OCI-LY7 (cell line): ENCODE measurements around the gene TMEM217. TPM values are rescaled to one million over a fixed set of nuclear protein-coding genes. Genes with fewer than 3 reads are reported as not detected.
A peak's percentile ranks its signal among the peaks of the same experiment; 100 is the strongest.

Source experiments
- BruUV-seq: library from RNA; stranded (reverse); fragments of 400-500 nt; replicated peaks from 2 replicates; lab custom pipeline; 2021; lab: Mats Ljungman, UMichigan
- CTCF ChIA-PET: fragments of 300-600 bp; sonication (Branson Sonifier 250); formaldehyde crosslinking; loops from one replicate; lab custom pipeline; 2022; ENCODE audit warnings: antibody characterized with exemption; ENCODE audit not compliant: unreplicated experiment; lab: Charles Lee
- POLR2A ChIA-PET: fragments of 300-600 bp; sonication (Branson Sonifier 250); formaldehyde crosslinking; loops from one replicate; lab custom pipeline; 2022; ENCODE audit warnings: antibody characterized with exemption; lab: Charles Lee
- DNase-seq: peaks from one replicate; pipeline ENCODE4 v3.0.0-alpha.2; 2015; ENCODE audit warnings: low spot score
- H2AFZ ChIP-seq: fragments of 200-600 bp; sonication (generic), shearing (Covaris generic); 2 replicates; pipeline ENCODE4 v1.6.1; 2014; ENCODE audit warnings: mild to moderate bottlenecking, antibody characterized with exemption, low read length, moderate library complexity
- H3K27ac ChIP-seq: fragments of 200-600 bp; sonication (generic); 2 replicates; pipeline ENCODE4 v1.5.1; 2014; ENCODE audit warnings: mixed run types, low read depth, mild to moderate bottlenecking, moderate library complexity, low read length, inconsistent platforms; ENCODE audit not compliant: poor library complexity, severe bottlenecking
- H3K36me3 ChIP-seq: fragments of 200-600 bp; sonication (generic); 2 replicates; pipeline ENCODE4 v1.6.1; 2014; ENCODE audit warnings: mild to moderate bottlenecking, antibody characterized with exemption, low read length, moderate library complexity, mixed read lengths; ENCODE audit not compliant: insufficient read depth
- H3K4me1 ChIP-seq: fragments of 200-600 bp; sonication (generic); 2 replicates; pipeline ENCODE4 v1.5.1; 2014; ENCODE audit warnings: mild to moderate bottlenecking, low read length; ENCODE audit not compliant: insufficient read depth, poor library complexity, severe bottlenecking
- H3K4me2 ChIP-seq: fragments of 200-600 bp; sonication (generic); 2 replicates; pipeline ENCODE4 v1.6.1; 2014; ENCODE audit warnings: mild to moderate bottlenecking, low read length
- H3K4me3 ChIP-seq: fragments of 200-600 bp; sonication (generic); 2 replicates; pipeline ENCODE4 v1.5.1; 2014; ENCODE audit warnings: mild to moderate bottlenecking, low read depth, low read length; ENCODE audit not compliant: poor library complexity, severe bottlenecking
- H3K79me2 ChIP-seq: fragments of 200-600 bp; sonication (generic); 2 replicates; pipeline ENCODE4 v1.6.1; 2016; ENCODE audit warnings: low read depth, mild to moderate bottlenecking, low read length, moderate library complexity, mixed read lengths; ENCODE audit not compliant: insufficient read depth
- H3K9me2 ChIP-seq: fragments of 200-600 bp; sonication (generic); 2 replicates; pipeline ENCODE4 v1.6.1; 2016; ENCODE audit warnings: mild to moderate bottlenecking, low read length, mixed read lengths; ENCODE audit not compliant: insufficient read depth
- H3K9me3 ChIP-seq: fragments of 200-600 bp; sonication (generic); 2 replicates; pipeline ENCODE4 v1.6.1; 2014; ENCODE audit warnings: mild to moderate bottlenecking, mixed run types, low read length, mixed read lengths
- H4K20me1 ChIP-seq: fragments of 200-600 bp; sonication (generic); 2 replicates; pipeline ENCODE4 v1.6.1; 2014; ENCODE audit warnings: mild to moderate bottlenecking, antibody characterized with exemption, low read length, moderate library complexity, mixed read lengths; ENCODE audit not compliant: insufficient read depth
- EZH2phosphoT487 ChIP-seq: fragments of 200-600 bp; sonication (generic); IDR thresholded peaks from 2 replicates; pipeline ENCODE4 v1.6.1; 2018; ENCODE audit warnings: low read depth, borderline replicate concordance, mild to moderate bottlenecking, mixed run types, antibody characterized with exemption, low read length, moderate library complexity, mixed read lengths
- intact Hi-C: fragments of 100-400 bp; cut with micrococcal nuclease; formaldehyde crosslinking; loops from one replicate; pipeline ENCODE4 v1.10.0; 2022; ENCODE audit not compliant: unreplicated experiment
- total RNA-seq, 2 experiments: library from RNA; depleted of rRNA in 1 of 2; stranded (reverse); fragments of >200 nt in 1 of 2; shearing (Covaris generic) in 1 of 2; gene quantifications; 2 replicates each; pipeline ENCODE4 v1.2.3, GENCODE V29; 2014 to 2022
- TF ChIP-seq, protein P1 (sequence below): fragments of 200-600 bp; sonication (generic); conservative IDR thresholded peaks from 2 replicates; pipeline ENCODE4 v1.5.1; 2014; ENCODE audit warnings: mild to moderate bottlenecking, antibody characterized with exemption, low read length, moderate library complexity, mixed read lengths

The TMEM217 gene
- total RNA-seq, 2 experiments from 2014 or later = 0.34 TPM; not detected in 1

DNA sequence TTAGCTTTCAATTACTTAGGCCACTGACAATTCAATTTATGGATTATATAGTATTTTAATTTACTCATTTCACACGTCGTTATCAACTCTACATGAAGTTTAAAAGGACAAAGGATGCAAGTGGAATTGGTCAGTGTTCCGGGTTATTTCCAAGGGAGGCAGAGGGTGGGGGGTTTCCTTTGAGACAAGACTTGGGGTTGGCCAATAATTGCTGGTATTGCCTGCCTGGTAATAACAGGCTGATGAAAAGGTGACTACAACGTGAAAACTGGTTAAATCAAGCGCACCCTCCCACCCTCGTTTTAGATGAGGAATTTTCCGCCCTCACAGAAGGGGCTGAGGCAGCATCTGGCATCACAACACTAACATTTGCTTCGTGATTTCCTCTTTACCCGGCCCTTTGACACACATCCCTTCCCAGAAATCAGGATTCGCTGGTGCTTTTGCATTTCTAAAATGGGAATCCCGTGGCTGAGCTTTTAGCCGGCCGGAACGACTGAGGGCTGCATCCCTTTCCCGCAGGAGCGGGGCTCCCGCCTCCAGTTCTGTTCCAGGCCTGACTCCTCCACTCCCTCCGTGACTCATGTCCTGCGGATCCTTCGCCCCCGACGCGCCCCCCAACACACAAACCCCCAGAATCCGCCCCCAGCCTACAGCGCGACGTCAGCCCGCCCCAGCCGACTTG, 89.0 kb downstream of the TMEM217 start:
- peak overlapping the region; percentile 83 for H2AFZ ChIP-seq
- H3K4me1 ChIP-seq = peaks cover 19% of the 10 kb centered on the region
- CTCF ChIA-PET = no interaction called here
- BruUV-seq = no TSS peak
- peak overlapping the region; percentile 76 for H3K4me3 ChIP-seq
- no peaks in the 10 kb centered on the region for H3K9me3 ChIP-seq
- TF ChIP-seq, protein P1, sequence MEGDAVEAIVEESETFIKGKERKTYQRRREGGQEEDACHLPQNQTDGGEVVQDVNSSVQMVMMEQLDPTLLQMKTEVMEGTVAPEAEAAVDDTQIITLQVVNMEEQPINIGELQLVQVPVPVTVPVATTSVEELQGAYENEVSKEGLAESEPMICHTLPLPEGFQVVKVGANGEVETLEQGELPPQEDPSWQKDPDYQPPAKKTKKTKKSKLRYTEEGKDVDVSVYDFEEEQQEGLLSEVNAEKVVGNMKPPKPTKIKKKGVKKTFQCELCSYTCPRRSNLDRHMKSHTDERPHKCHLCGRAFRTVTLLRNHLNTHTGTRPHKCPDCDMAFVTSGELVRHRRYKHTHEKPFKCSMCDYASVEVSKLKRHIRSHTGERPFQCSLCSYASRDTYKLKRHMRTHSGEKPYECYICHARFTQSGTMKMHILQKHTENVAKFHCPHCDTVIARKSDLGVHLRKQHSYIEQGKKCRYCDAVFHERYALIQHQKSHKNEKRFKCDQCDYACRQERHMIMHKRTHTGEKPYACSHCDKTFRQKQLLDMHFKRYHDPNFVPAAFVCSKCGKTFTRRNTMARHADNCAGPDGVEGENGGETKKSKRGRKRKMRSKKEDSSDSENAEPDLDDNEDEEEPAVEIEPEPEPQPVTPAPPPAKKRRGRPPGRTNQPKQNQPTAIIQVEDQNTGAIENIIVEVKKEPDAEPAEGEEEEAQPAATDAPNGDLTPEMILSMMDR = no peak
- no peak for TF ChIP-seq EZH2phosphoT487
- peak overlapping the region; percentile 77 for H3K4me2 ChIP-seq
- H3K79me2 ChIP-seq = peaks cover 20% of the 10 kb centered on the region; the same call in 1 of the 2 replicates
- peak; percentile 54 for DNase-seq
- POLR2A ChIA-PET = interaction anchor here (0.5 to 4.8 kb wide), 8 partner anchors 12 to 177 kb away, joined by 3 to 40 read pairs (median 3); no protein-coding TSS in a partner anchor
- H4K20me1 ChIP-seq = peaks cover 13% of the 10 kb centered on the region
- peaks cover 30% of the 10 kb centered on the region for H3K36me3 ChIP-seq
- intact Hi-C loops = no loop called here
- H3K27ac ChIP-seq = peak overlapping the region; percentile 71
- no peaks in the 10 kb centered on the region for H3K9me2 ChIP-seq

DNA sequence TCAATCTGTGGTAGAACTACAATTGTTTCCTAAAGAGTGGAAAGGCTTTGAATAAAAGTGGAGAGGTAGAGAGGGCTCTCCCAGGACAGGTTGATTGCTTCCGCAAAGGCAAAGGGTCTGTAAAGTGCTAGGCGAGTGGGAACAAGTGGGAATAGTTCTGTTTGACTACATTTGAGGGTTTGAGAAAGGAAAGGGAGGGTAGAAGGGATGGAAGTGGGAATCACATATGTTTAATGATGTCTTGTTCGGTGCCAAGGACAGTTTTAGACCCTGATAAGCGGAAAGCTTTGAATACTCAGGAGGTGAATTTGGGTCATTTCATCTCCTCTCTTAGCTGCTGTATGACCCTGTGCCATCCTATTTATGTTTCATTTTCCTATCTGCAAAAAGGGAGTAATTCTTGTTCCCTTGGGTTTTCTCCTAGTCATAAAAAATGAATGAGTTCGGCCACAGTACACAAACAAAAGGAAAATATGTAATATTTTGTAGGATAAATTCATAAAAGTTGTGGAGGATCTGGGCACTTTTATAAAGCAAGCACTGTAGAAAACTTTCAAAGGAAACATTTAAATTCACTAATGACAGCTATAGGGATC, 89.7 kb downstream of the TMEM217 start:
- TF ChIP-seq, protein P1 = no peak
- H3K36me3 ChIP-seq = peaks cover 23% of the 10 kb centered on the region
- POLR2A ChIA-PET = interaction anchor here (0.6 to 3.6 kb wide), 4 partner anchors 12 to 109 kb away, joined by 3 to 12 read pairs (median 3); no protein-coding TSS in a partner anchor
- H3K4me1 ChIP-seq = peaks cover 22% of the 10 kb centered on the region
- no peaks in the 10 kb centered on the region for H3K9me3 ChIP-seq
- CTCF ChIA-PET = no interaction called here
- TSS peak; percentile 79 for BruUV-seq
- peak overlapping the region; percentile 77 for H3K4me2 ChIP-seq
- no peak for DNase-seq
- H3K4me3 ChIP-seq = peak overlapping the region; percentile 76
- peaks cover 10% of the 10 kb centered on the region for H4K20me1 ChIP-seq
- H2AFZ ChIP-seq = peak overlapping the region; percentile 83; the same call in 1 of the 2 replicates
- H3K27ac ChIP-seq = no peak overlapping the region
- no peaks in the 10 kb centered on the region for H3K9me2 ChIP-seq
- intact Hi-C loops = no loop called here
- peaks cover 20% of the 10 kb centered on the region; the same call in 1 of the 2 replicates for H3K79me2 ChIP-seq

DNA sequence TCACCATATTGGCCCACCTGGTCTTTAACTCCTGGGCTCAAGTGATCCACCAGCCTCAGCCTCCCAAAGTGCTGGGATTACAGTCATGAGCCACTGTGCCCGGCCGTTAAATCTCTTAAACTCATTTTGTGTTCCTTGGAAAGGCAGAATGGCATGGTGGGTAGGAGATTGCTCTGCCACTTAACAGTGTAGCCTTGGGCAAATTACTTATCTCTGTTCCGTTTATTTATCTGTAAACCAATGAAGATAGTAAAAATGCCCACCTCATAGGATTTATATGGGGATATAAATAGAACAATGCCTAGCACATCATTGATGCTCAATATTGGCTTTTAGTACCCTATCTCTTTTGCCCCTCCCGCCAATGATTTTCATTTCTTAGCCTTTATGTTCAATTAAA, 95.2 kb downstream of the TMEM217 start:
- BruUV-seq = no TSS peak
- H3K9me2 ChIP-seq = no peaks in the 10 kb centered on the region
- POLR2A ChIA-PET = no interaction called here
- peaks cover 24% of the 10 kb centered on the region for H3K4me1 ChIP-seq
- intact Hi-C loops = no loop called here
- H3K9me3 ChIP-seq = no peaks in the 10 kb centered on the region
- H3K4me2 ChIP-seq = no peak overlapping the region
- DNase-seq = no peak
- H3K79me2 ChIP-seq = no peaks in the 10 kb centered on the region
- H3K27ac ChIP-seq = no peak overlapping the region
- H3K4me3 ChIP-seq = no peak overlapping the region
- no peaks in the 10 kb centered on the region for H4K20me1 ChIP-seq
- TF ChIP-seq, protein P1 = no peak
- TF ChIP-seq EZH2phosphoT487 = no peak
- CTCF ChIA-PET = interaction anchor here (0.6 kb wide), 1 partner anchor 10 kb away, joined by 9 read pairs; no protein-coding TSS in a partner anchor
- no peaks in the 10 kb centered on the region for H3K36me3 ChIP-seq
- peak overlapping the region; percentile 16; the same call in 1 of the 2 replicates for H2AFZ ChIP-seq
